Erythroblast (primary cell): Measurements from ENCODE around the gene DBH.

ENCODE experiments used
- GATA1 ChIP-seq: IDR thresholded peaks from 2 replicates; pipeline ENCODE4 v1.6.1; 2011; ENCODE audit warnings: low read depth, mild to moderate bottlenecking, control low read depth, low read length, moderate library complexity
- POLR2A ChIP-seq: IDR thresholded peaks from 2 replicates; pipeline ENCODE4 v1.6.1; 2011; ENCODE audit warnings: mild to moderate bottlenecking, low read length

DNA sequence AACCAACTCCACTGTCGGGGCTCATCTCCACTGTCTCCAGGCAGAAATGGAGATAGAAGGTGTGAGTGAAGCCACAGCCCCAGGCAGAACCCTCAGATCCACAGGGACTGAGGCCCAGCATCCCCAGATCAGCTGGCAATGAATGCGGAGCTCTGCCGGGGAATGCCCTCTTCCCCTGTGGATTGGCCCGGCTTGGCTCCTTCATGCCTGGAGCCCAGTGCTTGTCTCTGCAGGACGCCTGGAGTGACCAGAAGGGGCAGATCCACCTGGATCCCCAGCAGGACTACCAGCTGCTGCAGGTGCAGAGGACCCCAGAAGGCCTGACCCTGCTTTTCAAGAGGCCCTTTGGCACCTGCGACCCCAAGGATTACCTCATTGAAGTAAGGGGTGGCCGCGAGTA lies 3.5 kb downstream of the DBH start:
- TF ChIP-seq POLR2A (no peak), GATA1 (no peak)
